CD4-positive, CD25-positive, alpha-beta regulatory T cell (primary cell): ENCODE measurements around the gene XYLT1. TPM values are rescaled to one million over a fixed set of nuclear protein-coding genes. Genes with fewer than 3 reads are reported as not detected.
A peak's percentile ranks its signal among the peaks of the same experiment; 100 is the strongest.

ENCODE experiments used
- ATAC-seq, 2 donors: fragments of 150-1000 bp; cut with Tn5 transposase; one replicate each; pipeline ENCODE4 v1.10.0; 2021; ENCODE audit warnings: low read depth in 2 of 2, moderate number of reproducible peaks in 2 of 2, moderate library complexity in 1 of 2
- DNase-seq, 3 donors: peaks; one replicate each; pipeline versions ENCODE4 v3.0.0 to v3.0.0-alpha.2; 2012 to 2022; ENCODE audit warnings: mixed read lengths in 1 of 3
- H3K27ac ChIP-seq: one replicate; pipeline ENCODE4 v1.7.0; 2013; ENCODE audit warnings: mild to moderate bottlenecking, low read length; ENCODE audit not compliant: insufficient read depth, poor library complexity, severe bottlenecking
- H3K27me3 ChIP-seq: one replicate; pipeline ENCODE4 v1.7.0; 2013; ENCODE audit warnings: low read length; ENCODE audit not compliant: control insufficient read depth, insufficient read depth
- H3K36me3 ChIP-seq: one replicate; pipeline ENCODE4 v1.7.0; 2013; ENCODE audit warnings: mild to moderate bottlenecking, low read length, moderate library complexity; ENCODE audit not compliant: control insufficient read depth, insufficient read depth
- H3K4me1 ChIP-seq: 2 replicates; pipeline ENCODE4 v1.7.0; 2013; ENCODE audit warnings: mild to moderate bottlenecking, low read length; ENCODE audit not compliant: insufficient read depth, control insufficient read depth, poor library complexity, severe bottlenecking
- H3K4me3 ChIP-seq: one replicate; pipeline ENCODE4 v1.7.0; 2013; ENCODE audit warnings: low read depth, mild to moderate bottlenecking, low read length, moderate library complexity
- H3K9me3 ChIP-seq, 2 experiments: 1 replicate in 1 of 2; 2 replicates in 1 of 2; pipeline ENCODE4 v1.7.0; 2013; ENCODE audit warnings: low read length in 2 of 2, mild to moderate bottlenecking in 1 of 2, moderate library complexity in 1 of 2; ENCODE audit not compliant: control insufficient read depth in 2 of 2
- H3K27ac Mint-ChIP-seq, 3 donors: one replicate each; pipeline ENCODE4 v1.8.0; 2020 to 2022; ENCODE audit warnings: mild to moderate bottlenecking in 3 of 3, mixed read lengths in 3 of 3, moderate library complexity in 2 of 3
- H3K27me3 Mint-ChIP-seq: one replicate; pipeline ENCODE4 v1.8.0; 2022; ENCODE audit warnings: mild to moderate bottlenecking, mixed read lengths
- H3K36me3 Mint-ChIP-seq: one replicate; pipeline ENCODE4 v1.8.0; 2020; ENCODE audit warnings: mixed read lengths
- H3K4me1 Mint-ChIP-seq, 4 donors: one replicate each; pipeline ENCODE4 v1.8.0; 2020 to 2022; ENCODE audit warnings: mixed read lengths in 4 of 4, mild to moderate bottlenecking in 1 of 4
- H3K4me3 Mint-ChIP-seq, 4 donors: one replicate each; pipeline ENCODE4 v1.8.0; 2020 to 2022; ENCODE audit warnings: mild to moderate bottlenecking in 4 of 4, mixed read lengths in 4 of 4, moderate library complexity in 3 of 4
- H3K9me3 Mint-ChIP-seq, 7 donors: one replicate each; pipeline ENCODE4 v1.8.0; 2020 to 2022; ENCODE audit warnings: mixed read lengths in 7 of 7, mild to moderate bottlenecking in 3 of 7, moderate library complexity in 2 of 7
- polyA plus RNA-seq, 4 donors: library from polyadenylated mRNA; unstranded; fragments of 300-500 nt; fragmentation: Illumina TruSeq; gene quantifications; one replicate each; pipeline ENCODE4 v1.2.3, GENCODE V29; 2021
- total RNA-seq: library from RNA; stranded (reverse); gene quantifications from one replicate; pipeline ENCODE4 v1.2.3, GENCODE V29; 2022

Gene XYLT1
- total and polyA plus RNA-seq, 5 donors from 2014 or later, result 0.68 to 26.3 (median 3.1) TPM

- no peaks in the 10 kb centered on the region for H3K36me3 Mint-ChIP-seq
Observed at GRCh38 chr16:17067882-17068281, 402.9 kb downstream of the XYLT1 start.

GRCh38 chr16:17063201-17064139 is 407.3 kb downstream of the XYLT1 start:
- no peaks in the 10 kb centered on the region for H3K27me3 Mint-ChIP-seq
- DNase-seq, result no peak

More at GRCh38 chr16:17067882-17068281, 402.9 kb downstream of the XYLT1 start:
- Histone ChIP-seq H3K9me3 (no peaks in the 10 kb centered on the region), H3K4me1 (peaks cover 12% of the 10 kb centered on the region), H3K36me3 (no peaks in the 10 kb centered on the region), H3K27me3 (no peaks in the 10 kb centered on the region), H3K4me3 (no peak overlapping the region), H3K27ac (no peak overlapping the region)
- no peak overlapping the region for H3K27ac Mint-ChIP-seq
- no peak overlapping the region for H3K4me3 Mint-ChIP-seq
- H3K4me1 Mint-ChIP-seq, result peaks cover 5 to 27% (median 11%) of the 10 kb centered on the region in 4 donors
- H3K27me3 Mint-ChIP-seq, result no peaks in the 10 kb centered on the region
- ATAC-seq (no peak), DNase-seq (no peak)
- H3K9me3 Mint-ChIP-seq, result no peaks in the 10 kb centered on the region

GRCh38 chr16:17062676-17063075 is 408.1 kb downstream of the XYLT1 start:
- Mint-ChIP-seq H3K4me1 (peaks cover 0 to 3% (median 1%) of the 10 kb centered on the region in 4 donors), H3K36me3 (peaks cover 4% of the 10 kb centered on the region), H3K9me3 (no peaks in the 10 kb centered on the region), H3K27ac (no peak overlapping the region), H3K27me3 (no peaks in the 10 kb centered on the region), H3K4me3 (no peak overlapping the region)
- Histone ChIP-seq H3K9me3 (no peaks in the 10 kb centered on the region), H3K27ac (no peak overlapping the region), H3K4me1 (no peaks in the 10 kb centered on the region), H3K4me3 (no peak overlapping the region), H3K36me3 (no peaks in the 10 kb centered on the region), H3K27me3 (no peaks in the 10 kb centered on the region)
- DNase-seq (no peak), ATAC-seq (no peak)

More at GRCh38 chr16:17063201-17064139, 407.3 kb downstream of the XYLT1 start:
- Mint-ChIP-seq H3K36me3 (peaks cover 4% of the 10 kb centered on the region), H3K4me3 (no peak overlapping the region), H3K9me3 (no peaks in the 10 kb centered on the region), H3K27ac (no peak overlapping the region), H3K4me1 (peaks cover 0 to 2% (median 0%) of the 10 kb centered on the region in 4 donors)
- Histone ChIP-seq H3K27ac (no peak overlapping the region), H3K4me3 (no peak overlapping the region), H3K36me3 (no peaks in the 10 kb centered on the region), H3K9me3 (no peaks in the 10 kb centered on the region), H3K27me3 (no peaks in the 10 kb centered on the region), H3K4me1 (no peaks in the 10 kb centered on the region)
- no peak for ATAC-seq

- Mint-ChIP-seq H3K4me3 (no peak overlapping the region), H3K9me3 (no peaks in the 10 kb centered on the region), H3K27me3 (no peaks in the 10 kb centered on the region), H3K4me1 (peaks cover 0 to 3% (median 1%) of the 10 kb centered on the region in 4 donors), H3K36me3 (peaks cover 4% of the 10 kb centered on the region), H3K27ac (peak overlapping the region in 1 of 3 donors; percentile 24)
- H3K36me3 ChIP-seq, result no peaks in the 10 kb centered on the region
- no peaks in the 10 kb centered on the region for H3K27me3 ChIP-seq
- DNase-seq, result no peak
- no peak overlapping the region for H3K4me3 ChIP-seq
- H3K27ac ChIP-seq, result no peak overlapping the region
- no peaks in the 10 kb centered on the region for H3K4me1 ChIP-seq
- no peaks in the 10 kb centered on the region for H3K9me3 ChIP-seq
- no peak for ATAC-seq
Observed at GRCh38 chr16:17061326-17061725, 409.4 kb downstream of the XYLT1 start.

GRCh38 chr16:17058471-17058870 is 412.3 kb downstream of the XYLT1 start:
- peaks cover 0 to 3% (median 1%) of the 10 kb centered on the region in 4 donors for H3K4me1 Mint-ChIP-seq

GRCh38 chr16:17056666-17057065 is 414.1 kb downstream of the XYLT1 start:
- H3K9me3 ChIP-seq, result no peaks in the 10 kb centered on the region
- no peak overlapping the region for H3K4me3 ChIP-seq
- peaks cover 0 to 3% (median 0%) of the 10 kb centered on the region in 4 donors for H3K4me1 Mint-ChIP-seq
- no peaks in the 10 kb centered on the region for H3K27me3 ChIP-seq
- no peak overlapping the region for H3K27ac ChIP-seq
- peaks cover 3% of the 10 kb centered on the region for H3K36me3 Mint-ChIP-seq
- H3K4me1 ChIP-seq, result no peaks in the 10 kb centered on the region
- ATAC-seq (no peak), DNase-seq (no peak)
- no peak overlapping the region for H3K27ac Mint-ChIP-seq
- H3K9me3 Mint-ChIP-seq, result peaks cover 0 to 8% (median 5%) of the 10 kb centered on the region in 7 donors
- no peaks in the 10 kb centered on the region for H3K36me3 ChIP-seq
- no peak overlapping the region for H3K4me3 Mint-ChIP-seq
- H3K27me3 Mint-ChIP-seq, result no peaks in the 10 kb centered on the region

More at GRCh38 chr16:17058471-17058870, 412.3 kb downstream of the XYLT1 start:
- no peak overlapping the region for H3K27ac ChIP-seq
- no peak overlapping the region for H3K27ac Mint-ChIP-seq
- DNase-seq, result no peak
- H3K36me3 Mint-ChIP-seq, result peaks cover 4% of the 10 kb centered on the region
- no peaks in the 10 kb centered on the region for H3K36me3 ChIP-seq
- peaks cover 0 to 3% (median 0%) of the 10 kb centered on the region in 7 donors for H3K9me3 Mint-ChIP-seq
- H3K4me1 ChIP-seq, result no peaks in the 10 kb centered on the region
- no peak overlapping the region for H3K4me3 Mint-ChIP-seq
- H3K27me3 ChIP-seq, result no peaks in the 10 kb centered on the region
- no peaks in the 10 kb centered on the region for H3K9me3 ChIP-seq
- no peaks in the 10 kb centered on the region for H3K27me3 Mint-ChIP-seq
- ATAC-seq, result no peak
- no peak overlapping the region for H3K4me3 ChIP-seq

- Histone ChIP-seq H3K4me3 (no peak overlapping the region), H3K27me3 (no peaks in the 10 kb centered on the region), H3K27ac (no peak overlapping the region), H3K9me3 (peaks cover 0 to 2% of the 10 kb centered on the region in 2 experiments), H3K4me1 (no peaks in the 10 kb centered on the region), H3K36me3 (no peaks in the 10 kb centered on the region)
- Mint-ChIP-seq H3K9me3 (peaks cover 3 to 16% (median 6%) of the 10 kb centered on the region in 7 donors), H3K27me3 (peaks cover 4% of the 10 kb centered on the region), H3K36me3 (peaks cover 6% of the 10 kb centered on the region), H3K4me3 (no peak overlapping the region), H3K4me1 (peaks cover 0 to 3% (median 0%) of the 10 kb centered on the region in 4 donors), H3K27ac (no peak overlapping the region)
- DNase-seq (no peak), ATAC-seq (no peak)
Observed at GRCh38 chr16:17053536-17054160, 417.1 kb downstream of the XYLT1 start.
